Esophagus squamous epithelium (tissue), 5 donors: Measurements from ENCODE around the gene CCDC102A. TPM values are rescaled to one million over a fixed set of nuclear protein-coding genes. Genes with fewer than 3 reads are reported as not detected.

ENCODE experiments used
- DNase-seq: peaks from one replicate; lab custom pipeline; 2025; lab: John Stamatoyannopoulos, UW
- H3K27ac ChIP-seq, 4 donors: fragments of 200-600 bp; sonication (generic); one replicate each; pipeline ENCODE4 v1.5.1; 2016 to 2019; ENCODE audit warnings: mild to moderate bottlenecking in 1 of 4
- H3K27me3 ChIP-seq, 4 donors: fragments of 200-600 bp; sonication (generic); 1 replicate in 3 of 4; 2 replicates in 1 of 4; pipeline versions ENCODE4 v1.5.1 to v1.6.0; 2017 to 2021; ENCODE audit warnings: antibody characterized with exemption in 1 of 4
- H3K36me3 ChIP-seq, 3 donors: fragments of 200-600 bp; sonication (generic); one replicate each; pipeline ENCODE4 v1.5.1; 2016 to 2019
- H3K4me1 ChIP-seq, 3 donors: fragments of 200-600 bp; sonication (generic); one replicate each; pipeline ENCODE4 v1.5.1; 2017 to 2019
- H3K4me3 ChIP-seq, 4 donors: fragments of 200-600 bp; sonication (generic); 1 replicate in 3 of 4; 2 replicates in 1 of 4; pipeline ENCODE4 v1.5.1; 2016 to 2019; ENCODE audit warnings: mild to moderate bottlenecking in 2 of 4, moderate library complexity in 1 of 4
- H3K9me3 ChIP-seq, 3 donors: fragments of 200-600 bp; sonication (generic); one replicate each; pipeline ENCODE4 v1.5.1; 2016 to 2019
- POLR2A ChIP-seq, 4 donors: fragments of 450-650 bp; IDR thresholded peaks; one replicate each; pipeline ENCODE4 v1.6.1; 2017; ENCODE audit warnings: antibody characterized with exemption in 4 of 4, mild to moderate bottlenecking in 4 of 4, moderate library complexity in 3 of 4
- WGBS, 2 donors: methylation state at CpG; one replicate each; pipeline ENCODE4 v1.1.5; 2018; 5-methylcytosine and 5-hydroxymethylcytosine counted together
- intact Hi-C: fragments of 100-400 bp; cut with DNase I; formaldehyde crosslinking; loops from one replicate; pipeline ENCODE4 v1.15.0; 2022
- total RNA-seq, 4 donors: library from RNA; depleted of rRNA; stranded (reverse); fragments of >200 nt; gene quantifications; one replicate each; pipeline ENCODE4 v1.1.0, GENCODE V29; 2016
- TF ChIP-seq, protein P1 (sequence below), 6 experiments: fragments of 450-650 bp in 4 of 6; fragments of 200-600 bp in 2 of 6; sonication (generic) in 2 of 6; IDR thresholded peaks; one replicate each; pipeline ENCODE4 v1.5.1; 2016 to 2019; ENCODE audit warnings: antibody characterized with exemption in 6 of 6, mild to moderate bottlenecking in 4 of 6, moderate library complexity in 4 of 6
- donor health status: DM: yes; HTN: yes; CAD: no.

Gene CCDC102A
- total RNA-seq, 4 donors from 2014 or later = 3.5 to 10.9 (median 6.9) TPM

DNA sequence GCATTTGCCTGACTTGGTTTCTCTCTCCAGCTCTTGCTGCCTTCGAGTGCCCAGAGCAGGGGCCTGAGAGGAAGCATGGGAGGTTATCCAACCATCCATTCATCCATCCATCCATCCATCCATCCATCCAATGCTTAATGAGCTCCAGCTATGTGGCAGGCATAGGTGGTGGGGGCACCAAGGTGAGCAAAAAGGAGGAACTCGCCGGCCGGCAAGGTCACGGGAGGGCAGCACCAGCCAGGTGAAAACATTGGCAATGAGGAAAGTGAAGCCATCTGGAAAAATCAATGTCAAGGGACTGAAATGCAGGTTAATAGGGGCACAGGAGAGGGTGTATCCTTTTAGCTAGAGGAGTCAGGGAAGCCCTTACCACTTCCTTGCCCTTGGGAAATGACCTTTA is 31.9 kb downstream of the CCDC102A start:
- intact Hi-C loops = no loop called here
- TF ChIP-seq, protein P1, sequence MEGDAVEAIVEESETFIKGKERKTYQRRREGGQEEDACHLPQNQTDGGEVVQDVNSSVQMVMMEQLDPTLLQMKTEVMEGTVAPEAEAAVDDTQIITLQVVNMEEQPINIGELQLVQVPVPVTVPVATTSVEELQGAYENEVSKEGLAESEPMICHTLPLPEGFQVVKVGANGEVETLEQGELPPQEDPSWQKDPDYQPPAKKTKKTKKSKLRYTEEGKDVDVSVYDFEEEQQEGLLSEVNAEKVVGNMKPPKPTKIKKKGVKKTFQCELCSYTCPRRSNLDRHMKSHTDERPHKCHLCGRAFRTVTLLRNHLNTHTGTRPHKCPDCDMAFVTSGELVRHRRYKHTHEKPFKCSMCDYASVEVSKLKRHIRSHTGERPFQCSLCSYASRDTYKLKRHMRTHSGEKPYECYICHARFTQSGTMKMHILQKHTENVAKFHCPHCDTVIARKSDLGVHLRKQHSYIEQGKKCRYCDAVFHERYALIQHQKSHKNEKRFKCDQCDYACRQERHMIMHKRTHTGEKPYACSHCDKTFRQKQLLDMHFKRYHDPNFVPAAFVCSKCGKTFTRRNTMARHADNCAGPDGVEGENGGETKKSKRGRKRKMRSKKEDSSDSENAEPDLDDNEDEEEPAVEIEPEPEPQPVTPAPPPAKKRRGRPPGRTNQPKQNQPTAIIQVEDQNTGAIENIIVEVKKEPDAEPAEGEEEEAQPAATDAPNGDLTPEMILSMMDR (IDR thresholded peaks at IDR 0.05) = no peak
- no peak for TF ChIP-seq POLR2A (IDR thresholded peaks at IDR 0.05)
- Histone ChIP-seq H3K4me1 (no peaks in the 10 kb centered on the region), H3K9me3 (no peaks in the 10 kb centered on the region), H3K4me3 (no peak overlapping the region), H3K27ac (no peak overlapping the region), H3K36me3 (no peaks in the 10 kb centered on the region), H3K27me3 (peaks cover 0 to 5% (median 0%) of the 10 kb centered on the region in 4 donors)
- WGBS, 2 donors = 89 to 90% methylated on average over 5 of the region's 5 CpGs
- no peak for DNase-seq

DNA sequence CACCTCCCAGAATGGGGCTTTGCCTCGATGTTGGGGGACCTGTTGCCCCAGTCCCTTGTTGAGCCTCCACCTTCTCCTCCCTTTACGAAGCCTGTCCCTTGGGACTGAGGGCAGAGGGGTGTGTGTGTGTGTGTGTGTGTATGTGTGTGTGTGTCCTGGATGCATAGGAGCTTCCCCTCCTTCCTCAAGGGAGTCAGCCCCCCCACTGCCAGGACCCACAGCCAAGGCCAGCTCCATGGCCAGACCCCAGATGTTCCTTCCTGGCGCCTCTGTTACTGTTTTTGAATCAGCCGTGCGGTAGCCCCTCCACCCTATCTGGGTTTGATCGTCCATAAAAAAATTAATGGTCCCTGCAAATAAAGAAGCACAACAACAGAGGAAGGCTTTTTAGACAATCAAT is 32.4 kb downstream of the CCDC102A start:
- H3K36me3 ChIP-seq = no peaks in the 10 kb centered on the region
- WGBS, 2 donors = 71% methylated on average over 4 of the region's 6 CpGs; no CpG with 5 or more reads in 1 of the 2 donors
- TF ChIP-seq POLR2A (IDR thresholded peaks at IDR 0.05) = no peak
- TF ChIP-seq, protein P1 (IDR thresholded peaks at IDR 0.05) = no peak
- H3K9me3 ChIP-seq = no peaks in the 10 kb centered on the region
- intact Hi-C loops = no loop called here
- DNase-seq = no peak
- no peaks in the 10 kb centered on the region for H3K4me1 ChIP-seq
- no peak overlapping the region for H3K27ac ChIP-seq
- no peak overlapping the region for H3K4me3 ChIP-seq
- H3K27me3 ChIP-seq = peaks cover 0 to 5% (median 0%) of the 10 kb centered on the region in 4 donors

DNA sequence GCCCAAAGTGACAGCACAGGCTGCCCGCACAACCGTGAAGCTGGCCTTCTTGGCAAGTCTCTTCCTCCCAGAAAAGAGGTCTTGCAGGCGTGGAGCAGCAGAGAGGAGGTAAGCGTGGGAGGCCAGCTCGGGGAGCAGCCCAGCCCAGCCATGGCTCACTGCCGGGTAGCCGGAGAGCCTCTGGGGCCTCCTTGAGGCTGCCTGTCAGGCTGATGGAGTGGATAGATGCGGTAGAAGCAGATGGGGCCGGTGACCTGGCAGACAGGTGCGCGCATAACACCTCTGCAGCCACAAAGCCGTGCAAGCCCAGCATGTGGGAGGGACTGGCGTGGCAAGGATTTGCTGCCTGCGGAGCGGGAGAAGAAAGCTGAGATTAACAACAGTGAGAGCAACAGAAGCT is 33.0 kb downstream of the CCDC102A start:
- Histone ChIP-seq H3K27me3 (peaks cover 0 to 5% (median 0%) of the 10 kb centered on the region in 4 donors), H3K4me1 (no peaks in the 10 kb centered on the region), H3K27ac (no peak overlapping the region), H3K4me3 (no peak overlapping the region), H3K36me3 (no peaks in the 10 kb centered on the region), H3K9me3 (no peaks in the 10 kb centered on the region)
- 55% methylated on average over 10 of the region's 15 CpGs; no CpG with 5 or more reads in 1 of the 2 donors for WGBS, 2 donors
- TF ChIP-seq, protein P1 (IDR thresholded peaks at IDR 0.05) = no peak
- no peak for DNase-seq
- intact Hi-C loops = no loop called here

DNA sequence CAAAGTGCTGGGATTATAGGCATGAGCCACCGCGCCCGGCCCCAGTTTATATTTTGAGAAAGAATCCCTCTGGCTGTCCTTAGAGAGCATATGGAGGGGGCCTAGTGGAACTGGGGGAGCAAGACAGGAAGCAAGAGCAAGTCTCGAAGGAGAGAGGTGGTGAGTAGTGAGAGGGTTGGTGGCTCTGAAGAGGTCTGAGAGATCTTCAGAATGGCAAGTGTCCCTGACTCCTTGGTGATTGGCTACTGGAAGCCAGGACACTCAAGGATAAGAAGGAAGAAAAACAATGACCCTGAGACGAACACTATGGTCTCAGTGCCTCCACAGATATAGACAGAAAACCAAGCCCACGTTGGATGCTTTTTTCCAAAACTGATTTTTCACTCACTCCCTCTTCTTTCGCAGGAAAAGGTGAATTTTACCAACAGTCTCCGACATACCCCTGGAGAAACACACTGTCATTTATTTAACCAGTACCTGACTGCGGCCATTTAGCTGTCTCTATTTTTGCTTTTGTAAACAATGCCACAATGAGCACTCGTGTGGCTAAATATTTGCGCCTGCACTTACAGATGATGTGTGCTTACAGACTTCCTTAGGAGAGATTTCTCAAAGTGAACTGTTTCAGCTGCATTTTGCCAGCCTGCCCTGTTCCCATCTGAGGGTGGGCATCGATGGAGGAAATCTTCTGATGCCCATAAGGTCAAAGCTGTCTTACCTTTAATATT is 34.2 kb downstream of the CCDC102A start:
- Histone ChIP-seq H3K36me3 (no peaks in the 10 kb centered on the region), H3K9me3 (no peaks in the 10 kb centered on the region), H3K27ac (no peak overlapping the region), H3K4me3 (no peak overlapping the region), H3K27me3 (peaks cover 0 to 4% (median 0%) of the 10 kb centered on the region in 4 donors), H3K4me1 (no peaks in the 10 kb centered on the region)
- WGBS, 2 donors = 78 to 81% methylated on average over 12 of the region's 12 CpGs
- intact Hi-C loops = no loop called here
- no peak for TF ChIP-seq POLR2A (IDR thresholded peaks at IDR 0.05)
- TF ChIP-seq, protein P1 (IDR thresholded peaks at IDR 0.05) = no peak
- no peak for DNase-seq

DNA sequence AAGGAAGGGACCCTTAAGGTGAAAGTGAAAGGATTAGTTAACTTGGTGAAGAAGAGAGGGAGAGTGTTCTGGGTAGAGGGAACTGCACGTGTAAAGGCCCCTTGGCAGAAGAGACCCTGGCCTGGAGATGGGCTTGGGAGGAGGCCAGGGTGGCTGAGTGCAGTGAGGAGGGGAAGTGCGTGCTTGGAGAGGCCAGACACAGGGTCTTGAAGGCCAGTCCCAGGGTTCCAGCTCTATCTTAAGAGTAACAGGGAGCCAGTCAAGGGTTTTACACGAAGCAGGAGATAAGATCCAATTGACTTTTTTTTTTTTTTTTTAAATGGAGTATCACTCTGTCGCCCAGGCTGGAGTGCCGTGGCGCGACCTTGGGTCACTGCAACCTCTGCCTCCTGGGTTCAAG is 34.9 kb downstream of the CCDC102A start:
- Histone ChIP-seq H3K27ac (no peak overlapping the region), H3K9me3 (no peaks in the 10 kb centered on the region), H3K36me3 (no peaks in the 10 kb centered on the region), H3K4me3 (no peak overlapping the region), H3K27me3 (peaks cover 0 to 4% (median 0%) of the 10 kb centered on the region in 4 donors), H3K4me1 (no peaks in the 10 kb centered on the region)
- 85 to 87% methylated on average over 5 to 7 of the region's 7 CpGs for WGBS, 2 donors
- no peak for DNase-seq
- TF ChIP-seq, protein P1 (IDR thresholded peaks at IDR 0.05) = no peak
- TF ChIP-seq POLR2A (IDR thresholded peaks at IDR 0.05) = no peak
- intact Hi-C loops = no loop called here
